Kidney (tissue), 14 donors: Measurements from ENCODE around the gene UEVLD. TPM values are rescaled to one million over a fixed set of nuclear protein-coding genes. Genes with fewer than 3 reads are reported as not detected.

Experiments
- DNase-seq, 5 donors: peaks; one replicate each; pipeline ENCODE4 v3.0.0-alpha.2; 2013 to 2020
- FAIRE-seq: peaks from 2 replicates; lab custom pipeline; 2012; peaks lifted over from hg19 to GRCh38; lab: Jason Lieb, UNC
- H3K27ac ChIP-seq, 2 donors: one replicate each; pipeline ENCODE4 v1.7.0; 2013; ENCODE audit warnings: low read depth in 2 of 2, low read length in 2 of 2, inconsistent platforms in 1 of 2
- H3K27me3 ChIP-seq: one replicate; pipeline ENCODE4 v1.7.1; 2013; ENCODE audit warnings: low read length, inconsistent platforms; ENCODE audit not compliant: control insufficient read depth, insufficient read depth
- H3K36me3 ChIP-seq, 3 donors: one replicate each; pipeline versions ENCODE4 v1.7.0 to v1.7.1; 2013; ENCODE audit warnings: low read length in 3 of 3, control low read depth in 1 of 3, inconsistent platforms in 1 of 3; ENCODE audit not compliant: insufficient read depth in 3 of 3, control insufficient read depth in 2 of 3
- H3K4me1 ChIP-seq, 3 donors: one replicate each; pipeline versions ENCODE4 v1.7.0 to v1.7.1; 2013; ENCODE audit warnings: low read length in 3 of 3, inconsistent platforms in 1 of 3, low read depth in 1 of 3; ENCODE audit not compliant: control insufficient read depth in 2 of 3, insufficient read depth in 2 of 3
- H3K4me3 ChIP-seq, 3 donors: one replicate each; pipeline versions ENCODE4 v1.7.0 to v1.8.1; 2013; ENCODE audit warnings: low read length in 3 of 3, control low read depth in 1 of 3, inconsistent platforms in 1 of 3
- H3K9ac ChIP-seq, 3 donors: one replicate each; pipeline versions ENCODE4 v1.7.0 to v1.7.1; 2013; ENCODE audit warnings: low read length in 3 of 3, control low read depth in 1 of 3, inconsistent platforms in 1 of 3
- H3K9me3 ChIP-seq, 3 donors: one replicate each; pipeline versions ENCODE4 v1.7.0 to v1.7.1; 2013; ENCODE audit warnings: low read length in 3 of 3, control low read depth in 1 of 3, inconsistent platforms in 1 of 3; ENCODE audit not compliant: control insufficient read depth in 2 of 3, insufficient read depth in 1 of 3
- CTCF ChIP-seq: IDR thresholded peaks from 3 replicates; pipeline ENCODE4 v1.5.1; 2012; ENCODE audit warnings: mild to moderate bottlenecking, moderate library complexity, borderline replicate concordance; ENCODE audit not compliant: insufficient read depth; ENCODE audit errors: extremely low read depth
- intact Hi-C: fragments of 100-400 bp; cut with DNase I; formaldehyde crosslinking; loops from one replicate; pipeline ENCODE4 v1.11.1; 2022
- polyA plus RNA-seq: library from polyadenylated mRNA; stranded (reverse); fragments of 350-450 nt; fragmentation: Illumina TruSeq; extraction: RNeasy Lipid Tissue Mini Kit (QIAGEN cat#74804); gene quantifications from one replicate; pipeline ENCODE4 v1.2.3, GENCODE V29; 2014; ENCODE audit warnings: low read depth, low replicate concordance; ENCODE audit not compliant: insufficient read depth
- total RNA-seq: library from RNA; stranded (reverse); fragmentation: NEBNext Ultra II Directional; extraction: Animal tissue kit (Norgen Biotek cat#: 25700); gene quantifications from one replicate; pipeline ENCODE4 v1.2.1, GENCODE V29; 2021
- donor health status: control.
- donor health status: control.
- donor health status: control.
- donor health status: control.
- donor health status: control.
- donor health status: DM: yes; HTN: yes; CAD: no.
- donor health status: Normal renal cell carcinoma (clear cell type).

Gene UEVLD
- total and polyA plus RNA-seq, 2 donors from 2014 or later = 8.0 to 23.1 TPM

- Histone ChIP-seq H3K36me3 (peaks cover 2 to 30% (median 15%) of the 10 kb centered on the region in 3 donors), H3K9ac (no peak overlapping the region), H3K9me3 (no peaks in the 10 kb centered on the region), H3K27ac (no peak overlapping the region), H3K4me3 (no peak overlapping the region), H3K27me3 (no peaks in the 10 kb centered on the region), H3K4me1 (no peaks in the 10 kb centered on the region)
- DNase-seq (no peak), FAIRE-seq (no peak)
- TF ChIP-seq CTCF = no peak
- intact Hi-C loops = no loop called here
Measured at GRCh38 chr11:18615628-18616392, 27.3 kb upstream of the UEVLD start.

GRCh38 chr11:18614667-18615066 lies 26.1 kb upstream of the UEVLD start:
- DNase-seq = no peak
- no peak overlapping the region for H3K4me3 ChIP-seq
- H3K4me1 ChIP-seq = no peaks in the 10 kb centered on the region
- TF ChIP-seq CTCF = no peak
- no peak for FAIRE-seq
- H3K27ac ChIP-seq = no peak overlapping the region
- peaks cover 2 to 35% (median 18%) of the 10 kb centered on the region in 3 donors for H3K36me3 ChIP-seq
- H3K9me3 ChIP-seq = no peaks in the 10 kb centered on the region
- intact Hi-C loops = no loop called here
- H3K9ac ChIP-seq = no peak overlapping the region
- no peaks in the 10 kb centered on the region for H3K27me3 ChIP-seq

GRCh38 chr11:18612394-18612793 lies 23.9 kb upstream of the UEVLD start:
- Histone ChIP-seq H3K9me3 (no peaks in the 10 kb centered on the region), H3K4me3 (no peak overlapping the region), H3K4me1 (no peaks in the 10 kb centered on the region), H3K9ac (no peak overlapping the region), H3K27me3 (no peaks in the 10 kb centered on the region), H3K27ac (no peak overlapping the region), H3K36me3 (peaks cover 5 to 49% (median 25%) of the 10 kb centered on the region in 3 donors)
- TF ChIP-seq CTCF = no peak
- FAIRE-seq (no peak), DNase-seq (no peak)
- intact Hi-C loops = no loop called here

GRCh38 chr11:18611196-18611595 lies 22.7 kb upstream of the UEVLD start:
- no peak overlapping the region for H3K27ac ChIP-seq
- H3K9me3 ChIP-seq = no peaks in the 10 kb centered on the region
- peaks cover 5 to 49% (median 28%) of the 10 kb centered on the region in 3 donors for H3K36me3 ChIP-seq
- FAIRE-seq (no peak), DNase-seq (no peak)
- no peaks in the 10 kb centered on the region for H3K4me1 ChIP-seq
- H3K4me3 ChIP-seq = no peak overlapping the region
- H3K9ac ChIP-seq = no peak overlapping the region
- no peak for TF ChIP-seq CTCF
- intact Hi-C loops = no loop called here
- no peaks in the 10 kb centered on the region for H3K27me3 ChIP-seq
